H1 (cell line): ENCODE measurements around the gene FASTK. TPM values are rescaled to one million over a fixed set of nuclear protein-coding genes. Genes with fewer than 3 reads are reported as not detected.

Experiments
- CTCF ChIA-PET: fragments of 300-600 bp; sonication (Branson Sonifier 250); formaldehyde crosslinking; loops from one replicate; lab custom pipeline; 2021; ENCODE audit not compliant: partially characterized antibody; lab: Charles Lee
- POLR2A ChIA-PET: fragments of 300-600 bp; sonication (Branson Sonifier 250); formaldehyde crosslinking; loops from one replicate; lab custom pipeline; 2021; ENCODE audit warnings: inconsistent platforms; ENCODE audit not compliant: partially characterized antibody; lab: Charles Lee
- DNase-seq, 2 experiments: peaks; one replicate each; pipeline versions ENCODE4 v3.0.0 to v3.0.0-alpha.2; 2010 to 2022; ENCODE audit warnings: low spot score in 2 of 2, low read depth in 1 of 2, mixed read lengths in 1 of 2
- FAIRE-seq: peaks from 2 replicates; lab custom pipeline; 2011; peaks lifted over from hg19 to GRCh38; lab: Jason Lieb, UNC
- H2AFZ ChIP-seq: 2 replicates; pipeline ENCODE4 v1.8.1; 2012; ENCODE audit warnings: low read length, inconsistent platforms
- H2AK5ac ChIP-seq: 2 replicates; pipeline ENCODE4 v1.6.1; 2013; ENCODE audit warnings: low read depth, low read length
- H2BK120ac ChIP-seq: replicated peaks from 2 replicates; pipeline ENCODE3; 2013; ENCODE audit warnings: low read depth, low read length, inconsistent platforms
- H2BK12ac ChIP-seq: 2 replicates; pipeline ENCODE4 v1.6.1; 2013; ENCODE audit warnings: low read depth, low read length
- H2BK15ac ChIP-seq: 2 replicates; pipeline ENCODE4 v1.6.1; 2013; ENCODE audit warnings: low read length
- H2BK20ac ChIP-seq: 2 replicates; pipeline ENCODE4 v1.6.1; 2013; ENCODE audit warnings: low read length
- H2BK5ac ChIP-seq: 2 replicates; pipeline ENCODE4 v1.6.1; 2013; ENCODE audit warnings: low read depth, low read length
- H3K14ac ChIP-seq: 2 replicates; pipeline ENCODE4 v1.6.1; 2013; ENCODE audit warnings: inconsistent platforms; ENCODE audit not compliant: insufficient read length
- H3K18ac ChIP-seq: 2 replicates; pipeline ENCODE4 v1.6.1; 2013; ENCODE audit warnings: low read length; ENCODE audit errors: extremely low read depth
- H3K23ac ChIP-seq: 2 replicates; pipeline ENCODE4 v1.6.1; 2013; ENCODE audit warnings: inconsistent platforms; ENCODE audit not compliant: insufficient read length
- H3K23me2 ChIP-seq: 2 replicates; pipeline ENCODE4 v1.6.1; 2013; ENCODE audit warnings: low read depth, low read length
- H3K27ac ChIP-seq: 2 replicates; pipeline ENCODE4 v1.6.1; 2011; ENCODE audit warnings: low read depth, low read length, inconsistent platforms
- H3K27me3 ChIP-seq, 4 experiments: replicated peaks in 1 of 4; 1 replicate in 1 of 4; 2 replicates in 3 of 4; pipeline versions ENCODE4 v1.6.1 to v1.8.1; 2011 to 2013; ENCODE audit warnings: low read length in 3 of 4, mild to moderate bottlenecking in 3 of 4, inconsistent platforms in 2 of 4, mixed read lengths in 2 of 4, moderate library complexity in 1 of 4; ENCODE audit not compliant: control insufficient read depth in 3 of 4, insufficient read depth in 3 of 4; ENCODE audit errors: extremely low read depth in 1 of 4
- H3K36me3 ChIP-seq, 4 experiments: 2 replicates each; pipeline versions ENCODE4 v1.6.1 to v1.8.1; 2011 to 2013; ENCODE audit warnings: mild to moderate bottlenecking in 4 of 4, low read length in 3 of 4, moderate library complexity in 2 of 4, control low read depth in 1 of 4, inconsistent platforms in 1 of 4; ENCODE audit not compliant: insufficient read depth in 4 of 4, control insufficient read depth in 2 of 4
- H3K4ac ChIP-seq: replicated peaks from 2 replicates; pipeline ENCODE3; 2013; ENCODE audit warnings: low read length, low read depth, mixed read lengths, inconsistent platforms; ENCODE audit not compliant: insufficient read length
- H3K4me1 ChIP-seq, 4 experiments: replicated peaks in 1 of 4; 1 replicate in 1 of 4; 2 replicates in 3 of 4; pipeline versions ENCODE4 v1.6.1 to v1.8.1; 2011 to 2013; ENCODE audit warnings: low read length in 3 of 4, inconsistent platforms in 2 of 4, mixed read lengths in 1 of 4; ENCODE audit not compliant: insufficient read depth in 4 of 4, control insufficient read depth in 3 of 4
- H3K4me2 ChIP-seq, 2 experiments: 2 replicates each; pipeline versions ENCODE4 v1.6.1 to v1.8.1; 2011 to 2013; ENCODE audit warnings: low read depth in 2 of 2, low read length in 2 of 2, control low read depth in 1 of 2, inconsistent platforms in 1 of 2, mild to moderate bottlenecking in 1 of 2; ENCODE audit not compliant: insufficient read depth in 1 of 2
- H3K4me3 ChIP-seq, 4 experiments: fragments of 200-600, 300-600 bp in 1 of 4; sonication (generic), shearing (Covaris generic), sonication (Bioruptor Twin) in 1 of 4; 2 replicates each; pipeline versions ENCODE4 v1.5.1 to v1.8.1; 2011 to 2016; ENCODE audit warnings: low read length in 4 of 4, low read depth in 3 of 4, control low read depth in 2 of 4, inconsistent platforms in 2 of 4, mild to moderate bottlenecking in 2 of 4, mixed read lengths in 1 of 4, moderate library complexity in 1 of 4; ENCODE audit not compliant: insufficient read depth in 2 of 4; ENCODE audit errors: extremely low read depth in 1 of 4
- H3K56ac ChIP-seq: replicated peaks from 2 replicates; pipeline ENCODE3; 2013; ENCODE audit warnings: low read depth, mild to moderate bottlenecking, mixed read lengths, low read length, inconsistent platforms; ENCODE audit not compliant: insufficient read length
- H3K79me1 ChIP-seq: 2 replicates; pipeline ENCODE4 v1.6.1; 2013; ENCODE audit warnings: low read depth, low read length, control low read depth
- H3K79me2 ChIP-seq, 2 experiments: 2 replicates each; pipeline versions ENCODE4 v1.6.1 to v1.8.1; 2012 to 2013; ENCODE audit warnings: low read length in 2 of 2, mild to moderate bottlenecking in 2 of 2, inconsistent platforms in 1 of 2; ENCODE audit not compliant: insufficient read depth in 2 of 2, control insufficient read depth in 1 of 2
- H3K9ac ChIP-seq, 4 experiments: replicated peaks in 1 of 4; 1 replicate in 1 of 4; 2 replicates in 3 of 4; pipeline versions ENCODE4 v1.6.1 to v1.8.1; 2011 to 2013; ENCODE audit warnings: low read depth in 3 of 4, low read length in 3 of 4, control low read depth in 2 of 4, mild to moderate bottlenecking in 2 of 4, moderate library complexity in 2 of 4, inconsistent platforms in 1 of 4; ENCODE audit errors: extremely low read depth in 1 of 4
- H3K9me3 ChIP-seq, 2 experiments: 2 replicates each; pipeline versions ENCODE4 v1.6.1 to v1.8.1; 2012 to 2013; ENCODE audit warnings: mild to moderate bottlenecking in 2 of 2, moderate library complexity in 2 of 2, control low read depth in 1 of 2, inconsistent platforms in 1 of 2, low read depth in 1 of 2, low read length in 1 of 2, mixed read lengths in 1 of 2; ENCODE audit not compliant: insufficient read depth in 2 of 2
- H4K20me1 ChIP-seq, 2 experiments: replicated peaks in 1 of 2; 2 replicates each; pipeline versions ENCODE3 to v1.8.1; 2011 to 2013; ENCODE audit warnings: inconsistent platforms in 2 of 2, low read length in 2 of 2, mild to moderate bottlenecking in 1 of 2; ENCODE audit not compliant: insufficient read depth in 2 of 2, control insufficient read depth in 1 of 2
- H4K5ac ChIP-seq: 2 replicates; pipeline ENCODE4 v1.6.1; 2013; ENCODE audit warnings: low read length, low read depth, mixed read lengths, inconsistent platforms; ENCODE audit not compliant: insufficient read length
- H4K8ac ChIP-seq: 2 replicates; pipeline ENCODE4 v1.8.0; 2013; ENCODE audit warnings: mild to moderate bottlenecking, moderate library complexity, low read length, inconsistent platforms; ENCODE audit not compliant: insufficient read depth; ENCODE audit errors: extremely low read depth
- H4K91ac ChIP-seq: replicated peaks from 2 replicates; pipeline ENCODE3; 2013; ENCODE audit warnings: low read length, mixed read lengths, inconsistent platforms; ENCODE audit not compliant: insufficient read length
- WGBS, 2 experiments: shearing (Covaris generic) in 1 of 2; methylation state at CpG; one replicate each; pipeline versions ENCODE4 v1.1.6 to v1.1.7; 2013 to 2015; ENCODE audit warnings: low lambda C conversion rate in 2 of 2, mixed read lengths in 2 of 2, inconsistent platforms in 1 of 2, low coverage in 1 of 2, missing lambda C conversion rate in 1 of 2; ENCODE audit not compliant: insufficient replicate concordance in 2 of 2, insufficient coverage in 1 of 2, insufficient read length in 1 of 2; ENCODE audit errors: extremely low coverage in 1 of 2, missing lambda C conversion rate in 1 of 2; 5-methylcytosine and 5-hydroxymethylcytosine counted together
- polyA plus RNA-seq, 7 experiments: library from polyadenylated mRNA; depleted of rRNA in 3 of 7; stranded (reverse) in 5 of 7; unstranded in 2 of 7; fragments of >200 nt in 5 of 7; fragments of 200-250 nt in 2 of 7; gene quantifications; 1 replicate in 5 of 7; 2 replicates in 1 of 7; 4 replicates in 1 of 7; pipeline versions ENCODE4 v1.2.1 to v1.2.3, GENCODE V29; 2011 to 2013; ENCODE audit warnings: missing spikeins in 2 of 7, mixed read lengths in 2 of 7
- total RNA-seq: library from RNA; stranded (reverse); fragmentation: NEBNext Ultra II Directional; extraction: Animal tissue kit (Norgen Biotek cat#: 25700); gene quantifications from 2 replicates; pipeline ENCODE4 v1.2.1, GENCODE V29; 2021
- TF ChIP-seq, protein P1 (sequence below): IDR thresholded peaks from 2 replicates; pipeline ENCODE4 v1.6.1; 2011; ENCODE audit warnings: low read depth, mild to moderate bottlenecking, low read length; ENCODE audit not compliant: insufficient read depth

Gene FASTK
- total and polyA plus RNA-seq, 2 of the 8 experiments (the other 6 are each of a cell fraction or from before 2014, with no cell fraction given), result 39.4 to 84.0 TPM

DNA sequence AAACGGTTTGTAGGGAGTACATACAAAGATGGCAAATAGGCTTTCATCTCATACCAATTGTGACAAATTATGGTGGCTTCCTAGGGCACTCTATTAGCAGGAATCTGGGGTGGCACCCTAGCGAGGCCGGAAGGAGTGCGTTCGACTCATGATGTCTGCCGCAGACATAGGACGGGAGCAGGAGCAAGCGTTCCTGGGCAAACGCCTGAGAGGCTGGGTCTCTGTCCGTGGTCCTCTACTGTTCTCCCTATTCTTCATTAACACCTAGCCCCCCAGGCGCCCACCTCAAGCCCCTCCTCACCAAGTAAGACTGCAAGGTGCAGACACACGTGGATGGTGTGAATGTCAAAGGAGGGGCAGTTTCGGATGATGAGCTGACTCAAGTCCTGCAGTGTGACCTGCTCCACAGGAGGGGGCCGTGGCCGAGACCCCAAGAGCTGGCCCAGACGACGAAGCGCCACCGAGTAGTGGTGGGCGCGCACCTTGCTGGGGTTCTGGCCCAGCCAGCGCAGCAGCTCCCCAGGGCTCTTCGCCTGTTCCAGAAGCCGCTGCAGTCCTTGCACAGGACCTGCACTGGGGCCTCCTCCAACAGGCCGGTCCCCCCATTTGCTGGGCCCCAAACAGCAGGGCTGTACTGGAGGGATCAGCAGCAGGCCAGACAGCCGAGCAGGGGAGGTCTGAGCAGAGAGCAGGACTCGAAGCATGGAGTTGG lies 1.3 kb downstream of the FASTK start:
- H3K9ac ChIP-seq, result peak overlapping the region in 1 of 4 experiments; percentile 89; a peak in 2 of 7 replicates
- H2BK120ac ChIP-seq, result no peak overlapping the region
- H3K56ac ChIP-seq, result no peak overlapping the region
- no peaks in the 10 kb centered on the region for H3K9me3 ChIP-seq
- no peak overlapping the region for H2BK12ac ChIP-seq
- TF ChIP-seq, protein P1, sequence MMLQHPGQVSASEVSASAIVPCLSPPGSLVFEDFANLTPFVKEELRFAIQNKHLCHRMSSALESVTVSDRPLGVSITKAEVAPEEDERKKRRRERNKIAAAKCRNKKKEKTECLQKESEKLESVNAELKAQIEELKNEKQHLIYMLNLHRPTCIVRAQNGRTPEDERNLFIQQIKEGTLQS, result no peak
- TF ChIP-seq, all 59 proteins: peak for 0
- POLR2A ChIA-PET, result interaction anchor here (0.8 to 4.9 kb wide), 10 partner anchors 10 to 99 kb away, joined by 3 to 77 read pairs (median 6); partner anchors contain the start of gene CDK5
- no peak overlapping the region for H3K4ac ChIP-seq
- H3K27me3 ChIP-seq, result peaks cover 0 to 7% (median 5%) of the 10 kb centered on the region in 4 experiments; a peak in 5 of 7 replicates
- H3K4me2 ChIP-seq, result peak overlapping the region; percentile 95 to 100
- CTCF ChIA-PET, result interaction anchor here (1.3 to 6.0 kb wide), 5 partner anchors 11 to 62 kb away, joined by 4 to 81 read pairs (median 42); no protein-coding TSS in a partner anchor
- no peak overlapping the region for H3K23ac ChIP-seq
- H4K91ac ChIP-seq, result no peak overlapping the region
- H3K14ac ChIP-seq, result no peak overlapping the region
- FAIRE-seq (no peak), DNase-seq (no peak)
- peaks cover 12% of the 10 kb centered on the region for H3K79me1 ChIP-seq
- no peak overlapping the region for H2AK5ac ChIP-seq
- H3K79me2 ChIP-seq, result peaks cover 0 to 10% of the 10 kb centered on the region in 2 experiments; a peak in 1 of 4 replicates
- peaks cover 8 to 19% (median 18%) of the 10 kb centered on the region in 4 experiments for H3K36me3 ChIP-seq
- H3K27ac ChIP-seq, result no peak overlapping the region
- no peak overlapping the region for H2BK15ac ChIP-seq
- no peak overlapping the region for H3K18ac ChIP-seq
- H3K4me1 ChIP-seq, result peaks cover 0 to 35% (median 24%) of the 10 kb centered on the region in 4 experiments; a peak in 6 of 7 replicates
- H2AFZ ChIP-seq, result no peak overlapping the region
- peaks cover 21% of the 10 kb centered on the region for H3K23me2 ChIP-seq
- peaks cover 20 to 23% of the 10 kb centered on the region in 2 experiments for H4K20me1 ChIP-seq
- H4K8ac ChIP-seq, result no peak overlapping the region; the same call in 1 of the 2 replicates
- H2BK5ac ChIP-seq, result no peak overlapping the region
- peak overlapping the region; percentile 32; the same call in 1 of the 2 replicates for H2BK20ac ChIP-seq
- WGBS, 2 experiments, result 82% methylated on average over 20 of the region's 27 CpGs; no CpG with 5 or more reads in 1 of the 2 experiments
- peak overlapping the region; percentile 79 to 94 (median 88); a peak in 7 of 8 replicates for H3K4me3 ChIP-seq
- no peak overlapping the region for H4K5ac ChIP-seq
